NCI-H146 treated with DMSO at 0.1 percent for 48 hours (cell line): ENCODE results near the gene B4GALT3.

Experiments
- DNase-seq: peaks from one replicate; lab custom pipeline; 2025; ENCODE audit not compliant: unreplicated experiment; lab: John Stamatoyannopoulos, UW

The B4GALT3 gene

DNA sequence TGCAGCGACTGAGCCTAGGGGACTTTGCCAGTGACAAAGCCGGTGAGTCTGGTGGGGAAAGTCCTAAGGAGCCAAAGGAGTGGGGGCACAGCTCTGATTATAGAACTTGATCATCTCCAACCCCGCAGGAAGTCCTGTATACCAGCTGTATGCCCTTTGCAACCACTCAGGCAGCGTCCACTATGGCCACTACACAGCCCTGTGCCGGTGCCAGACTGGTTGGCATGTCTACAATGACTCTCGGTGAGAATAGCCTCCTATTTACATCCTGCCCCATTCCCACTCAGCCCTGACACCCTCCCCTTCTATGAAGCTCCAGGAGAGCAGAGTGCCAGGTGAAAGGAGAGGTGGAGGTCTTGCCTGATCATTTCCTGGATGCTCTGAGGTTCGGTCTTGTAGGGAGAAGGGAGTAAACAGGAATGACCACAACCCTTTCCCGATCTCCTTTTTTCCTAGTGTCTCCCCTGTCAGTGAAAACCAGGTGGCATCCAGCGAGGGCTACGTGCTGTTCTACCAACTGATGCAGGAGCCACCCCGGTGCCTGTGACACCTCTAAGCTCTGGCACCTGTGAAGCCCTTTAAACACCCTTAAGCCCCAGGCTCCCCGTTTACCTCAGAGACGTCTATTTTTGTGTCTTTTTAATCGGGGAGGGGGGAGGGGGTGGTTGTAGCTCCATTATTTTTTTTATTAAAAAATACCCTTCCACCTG is 12.3 kb downstream of the B4GALT3 start:
- DNase-seq, result no peak

DNA sequence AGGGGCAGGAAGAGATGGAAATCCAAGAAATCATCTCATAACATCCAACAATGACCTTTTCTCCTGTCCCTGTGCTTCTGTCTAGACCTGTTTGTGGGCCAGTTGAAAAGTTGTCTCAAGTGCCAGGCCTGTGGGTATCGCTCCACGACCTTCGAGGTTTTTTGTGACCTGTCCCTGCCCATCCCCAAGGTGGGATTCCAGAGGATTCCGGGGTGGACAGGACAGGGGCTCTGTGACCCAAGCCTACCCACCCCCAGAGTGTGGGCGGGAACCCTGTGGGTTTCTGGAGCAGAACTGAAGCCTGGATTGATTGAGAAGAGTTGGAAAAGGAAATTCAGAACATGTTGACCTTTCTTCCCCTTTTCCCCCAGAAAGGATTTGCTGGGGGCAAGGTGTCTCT is 13.5 kb downstream of the B4GALT3 start:
- no peak for DNase-seq

DNA sequence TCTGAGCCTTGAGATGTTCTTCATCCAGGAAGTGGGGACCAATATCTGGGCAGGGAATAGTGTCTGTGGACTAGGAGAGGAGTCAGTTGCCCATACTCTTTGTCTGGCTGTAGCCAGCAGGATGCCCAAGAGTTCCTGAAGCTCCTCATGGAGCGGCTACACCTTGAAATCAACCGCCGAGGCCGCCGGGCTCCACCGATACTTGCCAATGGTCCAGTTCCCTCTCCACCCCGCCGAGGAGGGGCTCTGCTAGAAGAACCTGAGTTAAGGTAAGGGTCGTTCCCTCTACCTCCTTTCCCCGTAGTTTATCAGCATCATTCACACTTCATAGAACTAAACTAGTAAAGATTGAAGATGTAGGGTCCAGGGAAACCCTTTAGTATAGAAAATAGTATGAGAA is 14.5 kb downstream of the B4GALT3 start:
- DNase-seq, result no peak

DNA sequence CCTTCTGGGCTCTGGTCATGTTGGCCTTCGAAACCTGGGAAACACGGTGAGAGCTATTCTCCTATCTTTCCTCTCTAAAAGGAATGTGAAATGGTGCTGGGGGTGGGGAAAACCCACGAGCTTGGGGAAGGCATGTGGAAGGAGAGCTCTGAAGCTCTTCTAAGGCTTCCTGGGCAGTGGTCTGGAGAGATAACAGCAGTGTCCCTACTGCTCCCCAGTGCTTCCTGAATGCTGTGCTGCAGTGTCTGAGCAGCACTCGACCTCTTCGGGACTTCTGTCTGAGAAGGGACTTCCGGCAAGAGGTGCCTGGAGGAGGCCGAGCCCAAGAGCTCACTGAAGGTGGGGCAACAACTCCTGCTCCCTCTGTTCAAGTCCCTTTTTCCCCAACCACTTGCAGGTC is 15.3 kb downstream of the B4GALT3 start:
- no peak for DNase-seq

DNA sequence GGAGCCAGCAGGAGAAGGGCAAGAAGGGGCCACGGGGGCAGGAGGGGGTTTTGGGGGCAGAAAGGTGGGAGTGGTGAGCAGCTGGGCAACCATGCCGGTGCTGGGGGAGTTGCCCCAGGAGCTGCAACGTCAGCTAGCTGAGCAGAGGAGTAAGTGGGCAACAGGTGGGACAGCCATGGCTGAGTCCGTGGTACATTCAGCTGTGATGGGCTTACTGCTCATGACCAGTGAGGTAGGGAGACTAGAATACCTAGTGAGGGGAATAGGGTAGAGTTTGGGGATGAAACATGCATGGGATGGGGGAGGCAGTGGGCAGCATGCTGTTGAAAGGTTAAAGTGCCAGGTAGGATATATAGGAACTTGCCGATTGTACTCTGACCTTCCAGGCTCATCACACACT is 15.7 kb downstream of the B4GALT3 start:
- no peak for DNase-seq

DNA sequence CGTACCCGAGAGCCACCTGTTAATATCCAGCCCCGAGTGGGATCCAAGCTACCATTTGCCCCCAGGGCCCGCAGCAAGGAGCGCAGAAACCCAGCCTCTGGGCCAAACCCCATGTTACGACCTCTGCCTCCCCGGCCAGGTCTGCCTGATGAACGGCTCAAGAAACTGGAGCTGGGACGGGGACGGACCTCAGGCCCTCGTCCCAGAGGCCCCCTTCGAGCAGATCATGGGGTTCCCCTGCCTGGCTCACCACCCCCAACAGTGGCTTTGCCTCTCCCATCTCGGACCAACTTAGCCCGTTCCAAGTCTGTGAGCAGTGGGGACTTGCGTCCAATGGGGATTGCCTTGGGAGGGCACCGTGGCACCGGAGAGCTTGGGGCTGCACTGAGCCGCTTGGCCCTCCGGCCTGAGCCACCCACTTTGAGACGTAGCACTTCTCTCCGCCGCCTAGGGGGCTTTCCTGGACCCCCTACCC is 16.6 kb downstream of the B4GALT3 start:
- no peak for DNase-seq

DNA sequence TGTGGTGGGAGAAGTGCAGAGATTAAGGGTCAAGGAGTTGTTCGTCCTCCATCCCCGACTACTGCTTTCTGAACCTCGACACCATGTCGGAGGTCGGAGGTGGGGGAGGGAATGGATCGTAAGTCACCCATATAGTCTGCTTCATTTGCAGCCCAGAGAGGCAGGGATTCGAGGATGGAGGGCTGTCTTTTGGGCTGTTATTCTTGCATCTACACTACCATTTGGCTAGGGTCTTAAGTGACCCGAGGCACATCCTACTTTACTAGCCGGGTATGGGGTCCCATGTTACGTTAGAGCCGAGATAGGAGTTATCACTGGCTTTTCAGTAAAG is 17.4 kb downstream of the B4GALT3 start:
- no peak for DNase-seq

DNA sequence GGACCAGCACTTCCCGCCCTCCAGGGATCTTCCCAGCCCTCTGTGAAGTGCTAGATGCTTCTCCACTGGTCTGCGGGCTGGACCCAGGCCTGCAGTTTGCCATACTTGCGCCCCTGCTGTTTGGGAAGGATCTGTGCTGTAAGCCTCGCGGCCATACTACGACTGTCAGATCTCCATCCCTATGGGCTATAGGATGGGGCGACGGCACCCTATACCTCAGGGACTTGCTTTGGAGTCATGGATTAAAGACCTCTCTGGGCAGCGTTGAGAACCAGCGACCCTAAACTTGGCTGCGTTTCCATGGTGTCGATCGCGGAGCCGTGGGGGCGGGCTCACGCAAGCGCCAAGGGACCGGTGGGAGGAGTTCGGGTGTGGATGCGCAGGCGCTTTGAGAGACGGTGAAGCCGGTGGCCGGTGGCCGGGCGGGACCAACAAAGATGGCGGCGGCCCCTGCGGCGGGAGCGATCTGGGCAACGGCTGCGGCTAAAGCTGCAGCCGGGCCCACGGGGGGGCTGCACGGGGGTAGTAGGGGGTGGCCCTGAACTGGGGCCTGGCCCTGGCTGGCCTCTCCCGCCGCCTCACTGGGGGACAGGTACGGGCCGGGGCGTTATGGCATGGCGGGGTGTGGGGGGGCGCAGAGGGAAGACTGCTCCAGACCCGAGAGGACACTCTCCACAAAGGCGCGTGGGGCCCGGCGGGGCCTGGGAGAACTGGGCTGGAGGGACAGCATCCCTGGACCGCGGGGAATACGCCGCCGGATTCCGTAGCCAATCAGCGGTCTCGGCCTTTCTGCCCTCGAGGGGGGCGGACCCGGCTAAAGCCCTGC is 18.0 kb downstream of the B4GALT3 start, which contains the start of gene USP21:
Gene USP21 (plus strand): TSS at position 414 of the 826 bp plus-strand sequence. CDS start 1,141 bp downstream, outside the sequence.
- peak; percentile 85 for DNase-seq

DNA sequence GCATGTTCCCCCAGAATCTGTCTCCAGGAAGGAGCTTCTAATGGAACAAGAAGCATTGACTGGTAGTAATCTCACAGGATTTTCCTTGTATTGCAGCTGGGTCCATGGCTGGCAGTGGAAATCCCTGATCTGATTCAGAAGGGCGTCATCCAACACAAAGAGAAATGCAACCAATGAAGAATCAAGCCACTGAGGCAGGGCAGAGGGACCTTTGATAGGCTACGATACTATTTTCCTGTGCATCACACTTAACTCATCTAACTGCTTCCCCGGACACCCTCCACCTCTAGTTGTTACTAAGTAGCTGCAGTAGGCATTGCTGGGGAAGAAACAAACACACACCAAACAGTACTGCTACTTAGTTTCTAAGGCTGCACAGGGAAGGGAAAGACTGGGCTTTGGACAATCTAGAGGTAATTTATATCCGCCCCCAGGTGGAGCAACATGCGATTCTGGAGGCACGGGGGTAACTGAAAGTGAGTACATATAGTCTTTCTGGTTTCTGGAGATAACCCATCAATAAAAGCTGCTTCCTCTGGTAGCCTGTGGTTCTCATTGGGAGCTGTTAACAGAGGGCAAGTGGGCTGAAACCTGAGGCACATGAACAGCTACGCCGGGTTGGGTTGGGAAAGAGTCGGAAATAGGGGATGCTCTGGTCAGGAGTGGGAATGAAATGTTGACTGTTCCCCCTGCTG is 18.8 kb downstream of the B4GALT3 start:
- DNase-seq, result no peak

DNA sequence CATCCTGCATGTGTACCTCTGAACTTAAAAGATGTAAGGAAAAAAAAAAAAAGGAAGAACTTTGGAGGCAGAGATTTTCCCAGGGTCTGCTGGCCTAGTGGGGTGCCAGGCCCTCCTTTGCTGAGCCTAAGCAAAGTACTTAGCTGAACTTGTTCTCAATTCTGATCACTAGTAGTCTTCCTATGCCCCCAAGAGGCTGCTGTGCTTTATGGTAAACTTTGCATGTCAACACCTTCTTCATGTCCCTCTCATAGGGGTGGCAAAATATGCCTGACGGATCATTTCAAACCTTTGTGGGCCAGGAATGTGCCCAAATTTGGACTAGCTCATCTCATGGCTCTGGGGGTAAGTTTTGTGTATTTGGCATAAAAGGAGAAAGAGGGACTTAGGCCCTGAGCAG is 19.4 kb downstream of the B4GALT3 start:
- no peak for DNase-seq

DNA sequence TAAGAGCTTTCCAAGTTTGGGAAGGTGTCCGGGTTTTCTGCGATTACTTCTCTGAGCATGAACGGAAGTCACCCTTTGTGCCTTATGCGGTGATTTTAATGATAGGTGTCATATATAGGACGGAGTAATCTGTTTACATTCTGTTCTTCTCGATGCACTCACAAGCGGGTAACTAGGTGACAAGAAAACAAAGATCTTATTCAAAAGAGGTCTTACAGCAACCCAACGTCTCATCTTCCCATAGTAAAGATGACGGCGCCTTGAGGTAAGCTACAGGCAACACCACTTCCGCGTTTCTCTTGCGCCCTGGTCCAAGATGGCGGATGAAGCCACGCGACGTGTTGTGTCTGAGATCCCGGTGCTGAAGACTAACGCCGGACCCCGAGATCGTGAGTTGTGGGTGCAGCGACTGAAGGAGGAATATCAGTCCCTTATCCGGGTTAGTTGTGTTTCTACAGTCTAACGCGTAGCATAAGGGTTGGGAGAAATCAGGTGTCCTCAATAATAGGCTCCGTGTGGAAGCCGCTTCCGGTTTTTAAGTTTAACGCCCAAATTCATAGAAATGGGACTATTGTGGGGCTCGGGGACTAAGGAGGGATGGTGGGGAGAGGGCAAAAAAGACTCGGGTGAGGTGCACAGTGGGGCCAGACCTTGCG is 23.5 kb downstream of the B4GALT3 start, which contains the start of gene UFC1:
Gene UFC1 (plus strand): TSS at position 297 of the 656 bp plus-strand sequence. CDS start 20 bp downstream, at position 317.
- peak; percentile 77 for DNase-seq

DNA sequence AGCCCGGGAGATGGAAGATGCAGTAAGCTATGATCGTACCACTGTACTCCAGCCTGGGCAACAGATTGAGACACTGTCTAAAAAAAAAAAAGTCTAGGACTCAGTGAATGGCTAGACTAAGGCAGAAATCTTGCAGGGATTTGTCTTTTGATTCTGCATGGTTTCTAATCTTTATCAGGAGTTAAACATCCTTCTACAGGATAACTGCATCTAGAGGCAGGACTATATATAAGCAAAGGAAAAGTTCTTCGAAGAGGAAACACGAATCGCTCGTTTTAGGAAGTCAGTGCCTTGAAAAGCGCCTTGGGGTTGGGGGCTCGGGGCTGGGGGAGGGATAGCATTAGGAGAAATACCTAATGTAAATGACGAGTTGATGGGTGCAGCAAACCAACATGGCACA is 24.1 kb downstream of the B4GALT3 start:
- no peak for DNase-seq

DNA sequence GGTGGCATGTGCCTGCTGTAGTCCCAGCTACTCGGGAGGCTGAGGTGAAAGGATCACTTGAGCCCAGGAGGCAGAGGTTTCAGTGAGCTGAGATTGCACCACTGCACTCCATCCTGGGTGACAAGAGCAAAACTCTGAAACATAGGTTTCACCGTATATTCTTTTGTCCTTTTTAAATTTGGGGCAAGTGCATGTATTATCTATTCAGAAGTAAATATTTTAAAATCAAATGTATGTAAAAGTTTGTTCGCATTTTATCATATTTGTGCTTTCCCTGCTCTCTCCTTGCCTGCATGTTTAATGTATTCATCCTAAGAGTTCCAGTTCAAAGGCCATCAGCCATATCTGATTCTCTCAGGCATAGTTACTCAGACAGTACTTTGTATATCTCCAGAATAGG is 31.5 kb downstream of the B4GALT3 start:
- no peak for DNase-seq

DNA sequence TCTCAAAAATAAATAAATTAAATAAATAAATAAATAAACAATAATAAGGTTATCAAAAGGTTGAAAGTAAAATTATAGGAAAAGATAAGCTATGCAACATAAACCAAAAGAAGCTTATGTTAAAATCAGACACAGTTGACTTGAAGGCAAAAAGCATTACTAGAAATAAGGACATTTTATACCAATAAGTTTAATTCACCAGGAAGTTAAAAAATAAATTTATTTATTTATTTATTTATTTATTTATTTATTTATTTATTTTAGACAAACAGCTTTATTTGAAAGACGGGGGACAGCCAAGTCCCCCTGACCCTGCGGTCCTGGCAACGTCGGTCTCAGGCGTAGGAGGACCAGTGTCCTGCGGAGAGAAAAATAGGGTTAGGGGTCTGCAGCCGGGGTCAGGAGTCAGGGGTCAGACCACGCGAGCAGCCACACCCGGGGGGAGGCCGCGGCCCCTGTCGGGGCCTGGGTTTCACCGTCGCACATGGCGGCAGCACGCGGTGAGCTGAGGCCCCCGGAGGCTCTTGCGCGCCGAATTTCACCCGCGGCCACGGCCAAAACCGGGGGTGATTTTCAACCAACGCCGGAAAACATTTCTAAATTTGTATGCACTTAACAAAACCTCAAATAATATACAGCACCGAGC is 36.4 kb downstream of the B4GALT3 start:
- no peak for DNase-seq

DNA sequence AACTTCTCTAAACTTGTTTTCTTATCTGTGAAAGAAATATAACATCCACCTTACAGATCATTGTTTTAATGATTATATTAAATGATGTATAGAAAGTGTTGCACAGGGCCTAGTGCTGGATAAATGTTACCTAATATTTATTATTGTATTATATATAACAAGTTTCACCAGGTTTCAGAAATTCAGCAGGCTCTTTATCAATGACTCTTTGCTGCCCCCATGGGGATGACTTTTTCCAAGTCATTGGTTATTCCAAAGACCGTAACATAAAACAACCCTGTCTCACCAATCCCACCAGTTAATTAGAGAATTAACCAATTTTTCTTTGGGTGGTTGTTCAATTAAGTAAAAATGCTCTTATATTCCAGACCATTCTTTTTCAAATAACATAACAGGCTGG is 37.5 kb downstream of the B4GALT3 start:
- peak; percentile 4 for DNase-seq

DNA sequence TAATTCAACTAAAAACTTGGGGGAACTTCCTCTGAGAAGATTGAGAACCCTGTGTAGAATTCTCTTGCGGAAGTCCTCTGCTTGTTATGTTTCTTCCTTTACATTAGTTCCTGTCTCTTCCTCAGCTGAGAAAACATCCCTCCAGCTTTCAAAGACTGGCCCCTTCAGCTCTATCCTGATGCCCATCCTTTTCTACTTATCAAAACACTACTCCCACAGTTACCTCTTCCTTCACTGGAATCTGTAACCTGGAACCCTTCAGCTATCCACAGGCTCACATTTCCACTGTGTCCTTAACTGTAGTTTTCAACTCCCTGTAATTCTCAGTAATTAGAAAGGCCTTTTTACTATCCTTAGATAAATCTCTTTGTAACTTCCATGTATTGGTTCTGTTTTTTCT is 38.9 kb downstream of the B4GALT3 start:
- DNase-seq, result no peak

DNA sequence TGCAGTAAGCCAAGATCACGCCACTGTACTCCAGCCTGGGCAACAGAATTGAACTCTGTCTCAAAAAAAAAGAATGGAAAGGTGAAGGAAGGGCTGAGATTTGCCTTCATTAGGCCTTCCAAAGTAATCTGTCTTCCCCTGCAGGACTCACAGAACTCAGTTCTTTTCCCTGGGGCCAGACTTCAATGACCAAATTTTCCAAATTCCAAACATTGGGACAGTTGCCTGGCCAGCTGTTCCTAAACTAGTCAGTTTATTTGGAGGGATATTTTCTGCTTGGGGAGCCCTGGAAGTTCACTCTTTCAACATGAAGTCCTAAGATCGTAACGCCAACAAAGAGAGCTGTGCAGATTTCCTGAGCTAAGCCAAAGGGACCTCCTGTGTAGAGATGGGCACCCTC is 39.4 kb downstream of the B4GALT3 start:
- no peak for DNase-seq

DNA sequence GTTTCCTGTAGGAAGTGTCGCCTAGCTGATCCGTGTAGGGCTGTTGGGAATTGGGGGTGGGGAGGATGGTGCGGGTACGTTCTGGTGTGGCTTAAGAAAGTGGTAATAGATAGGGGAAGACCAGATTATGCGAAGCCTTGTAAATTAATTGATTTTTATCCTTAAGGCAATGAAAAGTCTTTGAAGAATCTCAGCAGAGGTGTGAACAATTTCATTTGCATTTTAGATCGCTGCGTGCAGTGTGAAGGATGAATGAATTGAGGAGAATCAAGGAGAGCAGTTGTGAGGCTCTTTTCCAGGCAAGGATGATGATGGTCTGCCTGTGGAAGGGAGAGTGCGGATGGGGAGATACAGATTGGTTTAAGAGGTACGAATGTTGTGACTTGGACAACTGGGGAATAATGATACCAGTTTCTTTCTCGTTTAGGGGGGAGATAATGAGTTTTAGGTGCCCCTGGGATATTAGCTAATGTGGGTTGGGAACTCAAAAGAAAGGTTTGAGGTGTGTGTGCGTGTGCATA is 44.0 kb downstream of the B4GALT3 start:
- peak; percentile 15 for DNase-seq

DNA sequence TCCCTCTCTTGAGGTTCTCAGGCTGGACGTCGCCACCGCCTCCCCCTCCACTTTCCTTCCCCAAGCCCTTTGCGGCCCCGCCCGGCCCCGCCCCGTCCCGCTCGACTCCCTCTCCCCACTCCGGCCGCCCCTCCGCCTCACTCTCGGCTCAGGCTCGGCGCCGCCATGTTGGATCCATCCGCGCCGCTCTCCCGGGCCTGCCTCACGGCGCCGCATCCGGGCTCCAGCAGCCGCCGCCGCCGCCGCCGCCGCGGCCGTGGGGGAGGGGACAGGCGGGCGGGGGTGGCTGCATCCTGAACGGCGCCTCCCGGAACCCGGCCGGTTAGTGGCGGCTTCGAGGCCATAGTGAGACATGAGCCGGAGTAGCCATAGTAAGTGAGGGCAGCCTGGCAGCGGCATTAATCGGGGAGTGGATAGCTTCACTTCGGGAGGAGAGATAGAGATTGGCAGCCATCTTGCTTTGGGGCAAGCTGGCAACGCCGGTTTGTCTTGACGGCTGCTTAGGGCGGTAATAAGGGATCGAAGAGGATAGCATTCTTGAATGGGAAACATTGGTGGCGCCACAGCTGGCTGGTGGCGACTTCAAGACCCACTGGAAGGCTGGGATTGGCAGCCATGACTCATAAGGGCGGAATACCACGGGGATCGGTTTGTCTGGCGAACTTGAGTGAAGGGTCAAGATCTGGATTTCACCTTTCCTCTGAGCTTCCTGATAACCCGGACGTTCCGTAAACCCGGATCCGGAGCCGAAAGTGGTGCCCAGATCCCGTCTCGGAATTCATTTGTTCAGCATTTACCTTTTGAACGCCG is 44.7 kb downstream of the B4GALT3 start, which contains the start of gene DEDD:
Gene DEDD (minus strand): TSS at position 258 of the 810 bp plus-strand sequence. CDS start 8,205 bp downstream, outside the sequence.
- peak; percentile 96 for DNase-seq
